Gastroesophageal sphincter (tissue), 4 donors: Measurements from ENCODE around the gene ACACB. TPM values are rescaled to one million over a fixed set of nuclear protein-coding genes. Genes with fewer than 3 reads are reported as not detected.

Experiments
- ATAC-seq: fragments of 150-250 bp; one replicate; pipeline ENCODE4 v1.9.1; 2016; ENCODE audit warnings: mild to moderate bottlenecking, moderate library complexity
- H3K27ac ChIP-seq, 4 donors: fragments of 200-600 bp; sonication (generic) in 3 of 4; 1 replicate in 3 of 4; 2 replicates in 1 of 4; pipeline ENCODE4 v1.5.1; 2016 to 2019
- H3K27me3 ChIP-seq: fragments of 200-600 bp; sonication (generic); one replicate; pipeline ENCODE4 v1.5.1; 2019
- H3K36me3 ChIP-seq, 2 donors: fragments of 200-600 bp; sonication (generic); one replicate each; pipeline ENCODE4 v1.5.1; 2019; ENCODE audit warnings: control low read depth in 1 of 2
- H3K4me1 ChIP-seq, 3 donors: fragments of 200-600 bp; sonication (generic); 1 replicate in 2 of 3; 2 replicates in 1 of 3; pipeline ENCODE4 v1.5.1; 2016 to 2019; ENCODE audit warnings: control low read depth in 2 of 3
- H3K4me3 ChIP-seq, 2 donors: fragments of 200-600 bp; sonication (generic); one replicate each; pipeline ENCODE4 v1.5.1; 2019; ENCODE audit warnings: mild to moderate bottlenecking in 1 of 2, moderate library complexity in 1 of 2
- H3K9me3 ChIP-seq, 3 donors: fragments of 200-600 bp; sonication (generic); one replicate each; pipeline ENCODE4 v1.5.1; 2017 to 2019; ENCODE audit warnings: control low read depth in 2 of 3
- CTCF ChIP-seq, 4 experiments: fragments of 200-600 bp in 2 of 4; fragments of 450-650 bp in 2 of 4; sonication (generic) in 1 of 4; IDR thresholded peaks; one replicate each; pipeline ENCODE4 v1.5.1; 2017 to 2019; ENCODE audit warnings: antibody characterized with exemption in 4 of 4, mild to moderate bottlenecking in 2 of 4, moderate library complexity in 2 of 4
- EP300 ChIP-seq: sonication (generic); formaldehyde crosslinking; IDR thresholded peaks from one replicate; pipeline ENCODE4 v1.6.1; 2017; ENCODE audit warnings: antibody characterized with exemption, mild to moderate bottlenecking
- POLR2A ChIP-seq, 2 donors: fragments of 450-650 bp; IDR thresholded peaks; one replicate each; pipeline ENCODE4 v1.6.1; 2017; ENCODE audit warnings: antibody characterized with exemption in 2 of 2, mild to moderate bottlenecking in 2 of 2, moderate library complexity in 1 of 2
- POLR2AphosphoS5 ChIP-seq: sonication (generic); formaldehyde crosslinking; IDR thresholded peaks from one replicate; pipeline ENCODE4 v1.6.1; 2017; ENCODE audit warnings: antibody characterized with exemption
- WGBS, 2 donors: methylation state at CpG; one replicate each; pipeline ENCODE4 v1.1.5; 2018; ENCODE audit warnings: low coverage in 1 of 2; 5-methylcytosine and 5-hydroxymethylcytosine counted together
- total RNA-seq, 4 donors: library from RNA; depleted of rRNA; stranded (reverse); fragments of >200 nt; gene quantifications; one replicate each; pipeline ENCODE4 v1.1.0, GENCODE V29; 2016

The ACACB gene
- total RNA-seq, 4 donors from 2014 or later: 49.4 to 230 (median 138) TPM

- Histone ChIP-seq H3K36me3 (no peaks in the 10 kb centered on the region), H3K27ac (no peak overlapping the region), H3K4me1 (no peaks in the 10 kb centered on the region), H3K4me3 (no peak overlapping the region), H3K9me3 (no peaks in the 10 kb centered on the region), H3K27me3 (peaks cover 39% of the 10 kb centered on the region)
- no peak for ATAC-seq
- 70 to 75% methylated on average over 2 of the region's 2 CpGs for WGBS, 2 donors
- no peak for TF ChIP-seq POLR2AphosphoS5
- TF ChIP-seq CTCF (IDR thresholded peaks at IDR 0.05): no peak
- no peak for TF ChIP-seq EP300
- TF ChIP-seq POLR2A (IDR thresholded peaks at IDR 0.05): no peak
These were observed 186.0 kb downstream of the ACACB start for GRCh38 chr12:109302358-109302757.

GRCh38 chr12:109302770-109303169 is 186.4 kb downstream of the ACACB start:
- peaks cover 43% of the 10 kb centered on the region for H3K27me3 ChIP-seq
- no peaks in the 10 kb centered on the region for H3K36me3 ChIP-seq
- TF ChIP-seq EP300 (no peak), CTCF (IDR thresholded peaks at IDR 0.05) (no peak), POLR2A (IDR thresholded peaks at IDR 0.05) (no peak), POLR2AphosphoS5 (no peak)
- no peak overlapping the region for H3K27ac ChIP-seq
- no peak for ATAC-seq
- no peaks in the 10 kb centered on the region for H3K4me1 ChIP-seq
- 83 to 84% methylated on average over 5 of the region's 5 CpGs for WGBS, 2 donors
- no peak overlapping the region for H3K4me3 ChIP-seq
- no peaks in the 10 kb centered on the region for H3K9me3 ChIP-seq

- no peak for ATAC-seq
- no peak for TF ChIP-seq POLR2AphosphoS5
- peaks cover 0 to 10% (median 9%) of the 10 kb centered on the region in 3 donors for H3K4me1 ChIP-seq
- H3K9me3 ChIP-seq: no peaks in the 10 kb centered on the region
- 0 to 45% methylated on average over 1 to 2 of the region's 8 CpGs for WGBS, 2 donors
- no peaks in the 10 kb centered on the region for H3K36me3 ChIP-seq
- peaks cover 61% of the 10 kb centered on the region for H3K27me3 ChIP-seq
- H3K4me3 ChIP-seq: no peak overlapping the region
- H3K27ac ChIP-seq: no peak overlapping the region
These were observed 188.1 kb downstream of the ACACB start for GRCh38 chr12:109304485-109304884.

GRCh38 chr12:109305547-109305946 is 189.2 kb downstream of the ACACB start:
- Histone ChIP-seq H3K27me3 (peaks cover 70% of the 10 kb centered on the region), H3K4me3 (no peak overlapping the region), H3K9me3 (no peaks in the 10 kb centered on the region), H3K4me1 (peaks cover 0 to 20% (median 13%) of the 10 kb centered on the region in 3 donors), H3K27ac (no peak overlapping the region), H3K36me3 (no peaks in the 10 kb centered on the region)
- whole genome bisulfite sequencing, 2 donors: 79 to 80% methylated on average over 2 to 5 of the region's 6 CpGs
- no peak for TF ChIP-seq POLR2AphosphoS5
- no peak for TF ChIP-seq POLR2A (IDR thresholded peaks at IDR 0.05)
- no peak for TF ChIP-seq CTCF (IDR thresholded peaks at IDR 0.05)
- TF ChIP-seq EP300: no peak
- ATAC-seq: no peak

GRCh38 chr12:109307051-109307450 is 190.7 kb downstream of the ACACB start:
- no peak overlapping the region for H3K4me3 ChIP-seq
- no peak for ATAC-seq
- WGBS, 2 donors: 92% methylated on average over 2 of the region's 9 CpGs; no CpG with 5 or more reads in 1 of the 2 donors
- H3K27ac ChIP-seq: no peak overlapping the region
- H3K27me3 ChIP-seq: peaks cover 64% of the 10 kb centered on the region
- H3K4me1 ChIP-seq: peaks cover 0 to 24% (median 14%) of the 10 kb centered on the region in 3 donors
- no peaks in the 10 kb centered on the region for H3K36me3 ChIP-seq
- no peak for TF ChIP-seq EP300
- TF ChIP-seq POLR2A (IDR thresholded peaks at IDR 0.05): no peak
- TF ChIP-seq CTCF (IDR thresholded peaks at IDR 0.05): no peak
- no peak for TF ChIP-seq POLR2AphosphoS5
- no peaks in the 10 kb centered on the region for H3K9me3 ChIP-seq
